AG09319 (cell line): Measurements from ENCODE around the gene ANGEL1.
A peak's percentile ranks its signal among the peaks of the same experiment; 100 is the strongest.

Experiments used
- DNase-seq: peaks from one replicate; pipeline ENCODE4 v3.0.0-alpha.2; 2010; ENCODE audit warnings: low read depth; ENCODE audit errors: extremely low read depth
- CTCF ChIP-seq: IDR thresholded peaks from 2 replicates; pipeline ENCODE4 v1.5.1; 2011; ENCODE audit warnings: low read depth, mild to moderate bottlenecking, inconsistent platforms, low read length, moderate library complexity

ANGEL1 gene

GRCh38 chr14:76763096-76764041 is 49.3 kb downstream of the ANGEL1 start:
- no peak for TF ChIP-seq CTCF
- DNase-seq: no peak

- no peak for DNase-seq
- no peak for TF ChIP-seq CTCF
These were observed 50.1 kb downstream of the ANGEL1 start for GRCh38 chr14:76762411-76763095.

DNA sequence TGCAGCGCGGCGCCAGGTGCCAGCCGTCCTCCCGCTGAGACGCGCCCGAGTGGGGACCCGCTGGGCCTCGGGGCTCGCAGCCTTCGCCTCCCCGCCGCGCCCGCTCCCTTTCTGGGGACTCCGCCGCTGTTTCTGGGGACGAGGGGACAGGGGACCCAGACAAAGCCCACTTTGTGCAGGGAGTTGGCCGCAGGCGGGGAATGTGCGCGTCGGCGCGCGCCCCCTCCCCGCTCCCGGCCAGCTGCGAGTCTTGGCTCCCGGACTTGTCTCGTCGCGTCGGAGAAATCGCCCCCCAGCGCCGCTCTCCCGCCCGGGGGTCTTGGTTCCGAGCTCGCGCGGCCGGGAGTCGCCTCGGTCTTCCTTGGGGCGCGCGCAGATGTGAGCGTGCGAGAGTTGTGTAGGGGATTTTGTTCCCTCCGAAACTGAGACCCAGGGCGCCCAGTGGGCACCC is 50.7 kb downstream of the ANGEL1 start:
- TF ChIP-seq CTCF: no peak
- DNase-seq: no peak

GRCh38 chr14:76761136-76761959 is 51.3 kb downstream of the ANGEL1 start, which contains the start of gene VASH1:
TSS of gene VASH1 (plus strand) at chr14:76761468. CDS start at chr14:76762822, 1,354 bp downstream.
- TF ChIP-seq CTCF: no peak
- peak; percentile 29 for DNase-seq

GRCh38 chr14:76760331-76761135 is 52.1 kb downstream of the ANGEL1 start:
- TF ChIP-seq CTCF: no peak

DNA sequence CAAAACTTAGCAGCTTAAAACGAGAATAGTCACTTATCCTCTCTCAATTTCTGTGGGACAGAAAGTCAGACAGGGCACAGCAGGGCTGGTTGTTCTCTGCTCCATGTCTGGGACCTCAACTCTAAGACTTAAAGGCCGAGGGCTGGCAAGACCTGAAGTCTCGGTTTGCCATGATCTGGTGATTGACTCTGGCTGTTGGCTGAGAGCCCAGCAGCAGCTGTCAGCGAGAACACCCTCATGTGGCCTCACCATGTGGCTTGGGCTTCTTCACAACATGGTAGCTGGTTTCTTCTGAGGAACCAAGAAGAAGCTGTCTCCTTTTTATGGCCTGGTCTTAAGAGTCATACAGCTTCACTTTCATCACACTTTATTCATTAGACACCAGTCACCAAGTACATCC is 53.1 kb downstream of the ANGEL1 start:
- no peak for TF ChIP-seq CTCF
- no peak for DNase-seq

More at GRCh38 chr14:76760331-76761135, 52.1 kb downstream of the ANGEL1 start:
- DNase-seq: no peak
